ENCODE results near the gene LAMP5. TPM values are rescaled to one million over a fixed set of nuclear protein-coding genes. Genes with fewer than 3 reads are reported as not detected.

The LAMP5 gene
- total and polyA plus RNA-seq, 3 experiments from 2014 or later: not detected

- Mint-ChIP-seq H3K4me1 (no peaks in the 10 kb centered on the region), H3K36me3 (no peaks in the 10 kb centered on the region), H3K27me3 (no peaks in the 10 kb centered on the region), H3K27ac (no peak overlapping the region), H3K4me3 (no peak overlapping the region), H3K9me3 (peaks cover 0 to 3% (median 0%) of the 10 kb centered on the region in 5 donors)
- no peak overlapping the region for H3K4me3 ChIP-seq (ENCODE audit: low read length)
- no peaks in the 10 kb centered on the region for H3K4me1 ChIP-seq (ENCODE audit: insufficient read depth, low read length)
- ChIA-PET POLR2A (no interaction called here), CTCF (no interaction called here)
- no peaks in the 10 kb centered on the region for H3K9me3 ChIP-seq (ENCODE audit: low read length)
- no peaks in the 10 kb centered on the region for H3K36me3 ChIP-seq (ENCODE audit: insufficient read depth, low read length)
- no peak for DNase-seq
- H3K27me3 ChIP-seq (ENCODE audit: insufficient read depth, low read length, poor library complexity, severe bottlenecking): no peaks in the 10 kb centered on the region
- H3K27ac ChIP-seq (ENCODE audit: low read depth, low read length): no peak overlapping the region
These were observed 43.0 kb downstream of the LAMP5 start for GRCh38 chr20:9557411-9557810.

GRCh38 chr20:9565910-9566550 is 51.6 kb downstream of the LAMP5 start:
- H3K9me3 Mint-ChIP-seq: peaks cover 0 to 6% (median 0%) of the 10 kb centered on the region in 5 donors
- H3K27ac ChIP-seq (ENCODE audit: low read depth, low read length): no peak overlapping the region
- CTCF ChIA-PET: no interaction called here
- H3K9me3 ChIP-seq (ENCODE audit: low read length): no peaks in the 10 kb centered on the region
- DNase-seq: no peak
- H3K4me3 Mint-ChIP-seq: no peak overlapping the region
- H3K4me1 Mint-ChIP-seq: no peaks in the 10 kb centered on the region
- no peaks in the 10 kb centered on the region for H3K27me3 Mint-ChIP-seq
- no peaks in the 10 kb centered on the region for H3K27me3 ChIP-seq (ENCODE audit: insufficient read depth, low read length, poor library complexity, severe bottlenecking)
- H3K4me3 ChIP-seq (ENCODE audit: low read length): no peak overlapping the region
- POLR2A ChIA-PET: no interaction called here
- H3K4me1 ChIP-seq (ENCODE audit: insufficient read depth, low read length): no peaks in the 10 kb centered on the region
- H3K27ac Mint-ChIP-seq: no peak overlapping the region
- no peaks in the 10 kb centered on the region for H3K36me3 ChIP-seq (ENCODE audit: insufficient read depth, low read length)
- H3K36me3 Mint-ChIP-seq: no peaks in the 10 kb centered on the region

- CTCF ChIA-PET: no interaction called here
- peaks cover 0 to 6% (median 0%) of the 10 kb centered on the region in 5 donors for H3K9me3 Mint-ChIP-seq
- H3K4me1 Mint-ChIP-seq: no peaks in the 10 kb centered on the region
- H3K27me3 ChIP-seq (ENCODE audit: insufficient read depth, low read length, poor library complexity, severe bottlenecking): no peaks in the 10 kb centered on the region
- no peak overlapping the region for H3K27ac Mint-ChIP-seq
- no peak overlapping the region for H3K4me3 ChIP-seq (ENCODE audit: low read length)
- no peak overlapping the region for H3K27ac ChIP-seq (ENCODE audit: low read depth, low read length)
- H3K36me3 ChIP-seq (ENCODE audit: insufficient read depth, low read length): no peaks in the 10 kb centered on the region
- POLR2A ChIA-PET: no interaction called here
- H3K9me3 ChIP-seq (ENCODE audit: low read length): no peaks in the 10 kb centered on the region
- H3K4me3 Mint-ChIP-seq: no peak overlapping the region
- no peaks in the 10 kb centered on the region for H3K27me3 Mint-ChIP-seq
- no peaks in the 10 kb centered on the region for H3K4me1 ChIP-seq (ENCODE audit: insufficient read depth, low read length)
- H3K36me3 Mint-ChIP-seq: no peaks in the 10 kb centered on the region
- no peak for DNase-seq
These were observed 52.6 kb downstream of the LAMP5 start for GRCh38 chr20:9566977-9567376.

GRCh38 chr20:9570612-9571011 is 56.2 kb downstream of the LAMP5 start:
- no peak for DNase-seq
- Mint-ChIP-seq H3K9me3 (peaks cover 0 to 6% (median 3%) of the 10 kb centered on the region in 5 donors), H3K4me1 (no peaks in the 10 kb centered on the region), H3K27ac (no peak overlapping the region), H3K4me3 (no peak overlapping the region), H3K36me3 (no peaks in the 10 kb centered on the region), H3K27me3 (no peaks in the 10 kb centered on the region)
- CTCF ChIA-PET: interaction anchor here (1.0 kb wide), 1 partner anchor 10 kb away, joined by 3 read pairs; no protein-coding TSS in a partner anchor
- POLR2A ChIA-PET: no interaction called here
- Histone ChIP-seq H3K36me3 (ENCODE audit: insufficient read depth, low read length) (no peaks in the 10 kb centered on the region), H3K4me3 (ENCODE audit: low read length) (no peak overlapping the region), H3K4me1 (ENCODE audit: insufficient read depth, low read length) (no peaks in the 10 kb centered on the region), H3K27me3 (ENCODE audit: insufficient read depth, low read length, poor library complexity, severe bottlenecking) (no peaks in the 10 kb centered on the region), H3K27ac (ENCODE audit: low read depth, low read length) (no peak overlapping the region), H3K9me3 (ENCODE audit: low read length) (no peaks in the 10 kb centered on the region)

- Mint-ChIP-seq H3K27ac (no peak overlapping the region), H3K27me3 (peaks cover 0 to under 1% of the 10 kb centered on the region in 2 donors), H3K9me3 (peaks cover 0 to 6% (median 2%) of the 10 kb centered on the region in 5 donors), H3K36me3 (no peaks in the 10 kb centered on the region), H3K4me1 (no peaks in the 10 kb centered on the region), H3K4me3 (no peak overlapping the region)
- no peak overlapping the region for H3K4me3 ChIP-seq (ENCODE audit: low read length)
- H3K9me3 ChIP-seq (ENCODE audit: low read length): no peaks in the 10 kb centered on the region
- no peaks in the 10 kb centered on the region for H3K27me3 ChIP-seq (ENCODE audit: insufficient read depth, low read length, poor library complexity, severe bottlenecking)
- H3K27ac ChIP-seq (ENCODE audit: low read depth, low read length): no peak overlapping the region
- H3K36me3 ChIP-seq (ENCODE audit: insufficient read depth, low read length): no peaks in the 10 kb centered on the region
- ChIA-PET POLR2A (no interaction called here), CTCF (no interaction called here)
- no peak for DNase-seq
- H3K4me1 ChIP-seq (ENCODE audit: insufficient read depth, low read length): no peaks in the 10 kb centered on the region
These were observed 57.4 kb downstream of the LAMP5 start for GRCh38 chr20:9571783-9572182.

GRCh38 chr20:9572670-9573069 is 58.3 kb downstream of the LAMP5 start:
- POLR2A ChIA-PET: no interaction called here
- no peak for DNase-seq
- Histone ChIP-seq H3K4me1 (ENCODE audit: insufficient read depth, low read length) (no peaks in the 10 kb centered on the region), H3K9me3 (ENCODE audit: low read length) (no peaks in the 10 kb centered on the region), H3K4me3 (ENCODE audit: low read length) (no peak overlapping the region), H3K36me3 (ENCODE audit: insufficient read depth, low read length) (no peaks in the 10 kb centered on the region), H3K27me3 (ENCODE audit: insufficient read depth, low read length, poor library complexity, severe bottlenecking) (no peaks in the 10 kb centered on the region), H3K27ac (ENCODE audit: low read depth, low read length) (no peak overlapping the region)
- Mint-ChIP-seq H3K4me1 (no peaks in the 10 kb centered on the region), H3K36me3 (no peaks in the 10 kb centered on the region), H3K27ac (no peak overlapping the region), H3K4me3 (no peak overlapping the region), H3K9me3 (peaks cover 0 to 6% (median 2%) of the 10 kb centered on the region in 5 donors), H3K27me3 (peaks cover 0 to 1% of the 10 kb centered on the region in 2 donors)
- CTCF ChIA-PET: no interaction called here

- H3K4me1 ChIP-seq (ENCODE audit: insufficient read depth, low read length): no peaks in the 10 kb centered on the region
- Mint-ChIP-seq H3K36me3 (no peaks in the 10 kb centered on the region), H3K27ac (no peak overlapping the region), H3K4me1 (no peaks in the 10 kb centered on the region), H3K4me3 (no peak overlapping the region), H3K9me3 (peaks cover 0 to 3% (median 0%) of the 10 kb centered on the region in 5 donors), H3K27me3 (peaks cover 0 to 1% of the 10 kb centered on the region in 2 donors)
- no peaks in the 10 kb centered on the region for H3K9me3 ChIP-seq (ENCODE audit: low read length)
- H3K27me3 ChIP-seq (ENCODE audit: insufficient read depth, low read length, poor library complexity, severe bottlenecking): no peaks in the 10 kb centered on the region
- DNase-seq: no peak
- CTCF ChIA-PET: no interaction called here
- POLR2A ChIA-PET: no interaction called here
- H3K27ac ChIP-seq (ENCODE audit: low read depth, low read length): no peak overlapping the region
- H3K36me3 ChIP-seq (ENCODE audit: insufficient read depth, low read length): no peaks in the 10 kb centered on the region
- H3K4me3 ChIP-seq (ENCODE audit: low read length): no peak overlapping the region
These were observed 59.2 kb downstream of the LAMP5 start for GRCh38 chr20:9573335-9574151.

GRCh38 chr20:9574181-9574580 is 59.8 kb downstream of the LAMP5 start:
- H3K36me3 ChIP-seq (ENCODE audit: insufficient read depth, low read length): no peaks in the 10 kb centered on the region
- peaks cover 0 to 3% (median 0%) of the 10 kb centered on the region in 5 donors for H3K9me3 Mint-ChIP-seq
- no peak for DNase-seq
- no peaks in the 10 kb centered on the region for H3K9me3 ChIP-seq (ENCODE audit: low read length)
- POLR2A ChIA-PET: no interaction called here
- peaks cover 0 to 1% of the 10 kb centered on the region in 2 donors for H3K27me3 Mint-ChIP-seq
- no peaks in the 10 kb centered on the region for H3K27me3 ChIP-seq (ENCODE audit: insufficient read depth, low read length, poor library complexity, severe bottlenecking)
- H3K27ac ChIP-seq (ENCODE audit: low read depth, low read length): no peak overlapping the region
- no peaks in the 10 kb centered on the region for H3K4me1 ChIP-seq (ENCODE audit: insufficient read depth, low read length)
- no peak overlapping the region for H3K4me3 Mint-ChIP-seq
- no peaks in the 10 kb centered on the region for H3K36me3 Mint-ChIP-seq
- no peak overlapping the region for H3K4me3 ChIP-seq (ENCODE audit: low read length)
- H3K27ac Mint-ChIP-seq: no peak overlapping the region
- H3K4me1 Mint-ChIP-seq: no peaks in the 10 kb centered on the region
- CTCF ChIA-PET: no interaction called here

Data from CD8-positive, alpha-beta memory T cell (primary cell).